ENCODE results near the gene ABRAXAS1.

Gene ABRAXAS1

GRCh38 chr4:83484500-83485461 lies at the start of gene ABRAXAS1:
ABRAXAS1 (minus strand) TSS chr4:83485100; CDS start chr4:83485072, 28 bp downstream.
- DNase-seq (ENCODE audit: low read depth) = peak; percentile 54
- TF ChIP-seq CTCF (IDR thresholded peaks at IDR 0.05; ENCODE audit: control insufficient read depth, insufficient read depth, low read depth, low read length, missing control alignments) = no peak
- H3K4me3 ChIP-seq (ENCODE audit: control insufficient read depth, low read depth, low read length) = peak within 1 kb of the TSS; percentile 60

- no peak for TF ChIP-seq CTCF (IDR thresholded peaks at IDR 0.05; ENCODE audit: control insufficient read depth, insufficient read depth, low read depth, low read length, missing control alignments)
- DNase-seq (ENCODE audit: low read depth) = no peak
- H3K4me3 ChIP-seq (ENCODE audit: control insufficient read depth, low read depth, low read length) = no peak overlapping the region
Measured at GRCh38 chr4:83527671-83528070, 42.8 kb upstream of the ABRAXAS1 start.

GRCh38 chr4:83522239-83522638 lies 37.3 kb upstream of the ABRAXAS1 start:
- DNase-seq (ENCODE audit: low read depth) = no peak
- H3K4me3 ChIP-seq (ENCODE audit: control insufficient read depth, low read depth, low read length) = no peak overlapping the region
- TF ChIP-seq CTCF (IDR thresholded peaks at IDR 0.05; ENCODE audit: control insufficient read depth, insufficient read depth, low read depth, low read length, missing control alignments) = no peak

- no peak for TF ChIP-seq CTCF (IDR thresholded peaks at IDR 0.05; ENCODE audit: control insufficient read depth, insufficient read depth, low read depth, low read length, missing control alignments)
- no peak overlapping the region for H3K4me3 ChIP-seq (ENCODE audit: control insufficient read depth, low read depth, low read length)
- peak; percentile 62 for DNase-seq (ENCODE audit: low read depth)
Measured at GRCh38 chr4:83516042-83516772, 31.3 kb upstream of the ABRAXAS1 start.

GRCh38 chr4:83510442-83510841 lies 25.5 kb upstream of the ABRAXAS1 start:
- no peak overlapping the region for H3K4me3 ChIP-seq (ENCODE audit: control insufficient read depth, low read depth, low read length)

More at GRCh38 chr4:83510442-83510841, 25.5 kb upstream of the ABRAXAS1 start:
- no peak for DNase-seq (ENCODE audit: low read depth)
- no peak for TF ChIP-seq CTCF (IDR thresholded peaks at IDR 0.05; ENCODE audit: control insufficient read depth, insufficient read depth, low read depth, low read length, missing control alignments)
